PFSK-1 (cell line): ENCODE results near the gene DEFB129.

Experiments used
- FOXP2 ChIP-seq: optimal IDR thresholded peaks from 2 replicates; pipeline ENCODE3; 2011; ENCODE audit warnings: borderline replicate concordance, control low read depth, inconsistent platforms; ENCODE audit not compliant: insufficient read depth; ENCODE audit errors: extremely low read length, extremely low read depth
- POLR2AphosphoS5 ChIP-seq: IDR thresholded peaks from 2 replicates; pipeline ENCODE4 v1.6.1; 2012; ENCODE audit warnings: low read depth, mild to moderate bottlenecking, control low read depth, low read length, moderate library complexity
- SIN3A ChIP-seq: IDR thresholded peaks from 2 replicates; pipeline ENCODE4 v1.6.1; 2012; ENCODE audit warnings: mild to moderate bottlenecking, low read length, moderate library complexity, borderline replicate concordance; ENCODE audit not compliant: insufficient read depth
- TAF1 ChIP-seq: IDR thresholded peaks from 2 replicates; pipeline ENCODE4 v1.6.1; 2012; ENCODE audit warnings: low read length, control low read depth, borderline replicate concordance; ENCODE audit not compliant: insufficient read depth

DNA sequence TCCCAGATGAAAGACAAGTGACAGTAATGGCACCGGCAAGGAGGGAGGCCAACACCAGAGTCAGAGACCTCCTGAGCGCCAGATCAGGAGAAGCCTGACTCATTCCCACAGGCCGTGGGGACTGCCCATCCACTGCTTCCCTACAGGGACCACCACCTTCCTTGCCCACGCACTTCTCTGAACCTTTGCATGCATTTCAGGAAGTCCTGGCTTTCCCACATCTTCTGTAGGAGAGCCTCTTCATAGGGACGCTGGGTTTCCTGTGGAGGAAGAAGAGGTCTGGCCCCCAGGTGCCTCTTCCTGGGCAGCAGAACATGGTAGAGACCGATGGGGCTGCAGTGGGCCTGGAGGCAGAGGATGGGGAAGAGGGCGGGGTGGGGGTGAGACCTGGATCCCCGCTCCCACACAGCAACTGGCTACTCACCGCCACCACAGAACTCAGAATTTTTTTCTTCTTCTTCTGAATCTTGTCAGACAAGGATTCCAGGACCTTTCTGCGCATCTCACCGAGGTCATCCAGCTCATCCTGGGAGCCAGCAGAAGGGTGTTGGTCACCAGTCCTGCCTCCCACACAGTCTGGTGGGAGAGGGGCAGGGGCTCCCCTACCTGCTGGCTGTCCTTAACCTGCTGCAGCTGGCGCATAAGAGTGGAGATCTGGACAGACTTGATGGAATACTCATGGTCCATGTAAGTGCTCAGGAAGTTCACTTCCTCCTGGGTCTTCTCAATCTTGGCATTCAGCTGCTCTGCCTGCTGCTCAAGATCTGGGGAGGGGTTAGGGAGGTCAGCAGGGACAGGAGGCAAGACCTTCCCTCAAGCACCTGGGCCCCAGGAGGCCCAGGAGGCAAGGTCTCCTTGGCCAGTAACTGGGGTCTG lies 49.8 kb downstream of the DEFB129 start:
- TF ChIP-seq POLR2AphosphoS5 (no peak), FOXP2 (no peak), TAF1 (no peak), SIN3A (no peak)
